SU-DHL-6 (cell line): ENCODE measurements around the gene ARHGEF38.

Experiments
- H2AFZ ChIP-seq: fragments of 200-600 bp; sonication (generic); 2 replicates; pipeline ENCODE4 v1.6.1; 2014; ENCODE audit warnings: low read depth, mild to moderate bottlenecking, moderate library complexity, mixed read lengths, antibody characterized with exemption, low read length; ENCODE audit not compliant: severe bottlenecking
- H3F3A ChIP-seq: fragments of 200-600 bp; shearing (Covaris generic); 2 replicates; pipeline ENCODE4 v1.6.0; 2016; ENCODE audit warnings: antibody characterized with exemption, mild to moderate bottlenecking; ENCODE audit not compliant: insufficient read depth
- H3K27ac ChIP-seq: fragments of 200-600 bp; sonication (generic); 2 replicates; pipeline ENCODE4 v1.5.1; 2016; ENCODE audit warnings: low read depth, mild to moderate bottlenecking, low read length, moderate library complexity, mixed read lengths
- H3K27me3 ChIP-seq: fragments of 200-600 bp; sonication (generic), shearing (Covaris generic); 2 replicates; pipeline ENCODE4 v1.6.0; 2014; ENCODE audit warnings: mild to moderate bottlenecking, low read length
- H3K36me3 ChIP-seq: fragments of 200-600 bp; sonication (generic); 2 replicates; pipeline ENCODE4 v1.6.1; 2014; ENCODE audit warnings: mild to moderate bottlenecking, low read length, mixed read lengths
- H3K4me2 ChIP-seq: fragments of 300-600, 200-600 bp; shearing (Covaris generic), sonication (generic); 2 replicates; pipeline ENCODE4 v1.6.0; 2014; ENCODE audit warnings: low read length, low read depth, mild to moderate bottlenecking; ENCODE audit not compliant: poor library complexity, severe bottlenecking
- H3K4me3 ChIP-seq: fragments of 200-600 bp; sonication (generic); 2 replicates; pipeline ENCODE4 v1.5.1; 2014; ENCODE audit warnings: antibody characterized with exemption, low read length, mild to moderate bottlenecking, mixed read lengths; ENCODE audit not compliant: insufficient read depth, poor library complexity, severe bottlenecking
- H3K79me2 ChIP-seq: fragments of 200-600 bp; sonication (generic); 2 replicates; pipeline ENCODE4 v1.6.1; 2014; ENCODE audit warnings: mild to moderate bottlenecking, low read length, moderate library complexity; ENCODE audit not compliant: insufficient read depth
- H3K9ac ChIP-seq: fragments of 200-600 bp; sonication (generic); 2 replicates; pipeline ENCODE4 v1.7.0; 2014; ENCODE audit warnings: mild to moderate bottlenecking, low read length
- H3K9me2 ChIP-seq: fragments of 200-600 bp; sonication (generic); replicated peaks from 2 replicates; pipeline ENCODE4 v1.6.1; 2014; ENCODE audit warnings: low read length; ENCODE audit not compliant: insufficient read depth
- H3K9me3 ChIP-seq: fragments of 200-600 bp; sonication (generic); 2 replicates; pipeline ENCODE4 v1.6.1; 2014; ENCODE audit warnings: low read length, mixed read lengths; ENCODE audit not compliant: insufficient read depth
- H4K20me1 ChIP-seq: fragments of 200-600 bp; sonication (generic); 2 replicates; pipeline ENCODE4 v1.6.1; 2014; ENCODE audit warnings: low read depth, mild to moderate bottlenecking, antibody characterized with exemption, low read length, moderate library complexity, mixed read lengths
- EZH2phosphoT487 ChIP-seq: fragments of 200-600 bp; sonication (generic), shearing (Covaris generic); conservative IDR thresholded peaks from 2 replicates; pipeline ENCODE4 v1.6.1; 2018; ENCODE audit warnings: mild to moderate bottlenecking, antibody characterized with exemption, low read length, moderate library complexity, mixed read lengths
- TF ChIP-seq, protein P1 (sequence below): fragments of 200-600 bp; sonication (generic); IDR thresholded peaks from one replicate; pipeline ENCODE4 v1.5.1; 2017; ENCODE audit warnings: antibody characterized with exemption, mild to moderate bottlenecking, low read length, moderate library complexity; ENCODE audit not compliant: insufficient read depth, poor library complexity, severe bottlenecking

ARHGEF38 gene

DNA sequence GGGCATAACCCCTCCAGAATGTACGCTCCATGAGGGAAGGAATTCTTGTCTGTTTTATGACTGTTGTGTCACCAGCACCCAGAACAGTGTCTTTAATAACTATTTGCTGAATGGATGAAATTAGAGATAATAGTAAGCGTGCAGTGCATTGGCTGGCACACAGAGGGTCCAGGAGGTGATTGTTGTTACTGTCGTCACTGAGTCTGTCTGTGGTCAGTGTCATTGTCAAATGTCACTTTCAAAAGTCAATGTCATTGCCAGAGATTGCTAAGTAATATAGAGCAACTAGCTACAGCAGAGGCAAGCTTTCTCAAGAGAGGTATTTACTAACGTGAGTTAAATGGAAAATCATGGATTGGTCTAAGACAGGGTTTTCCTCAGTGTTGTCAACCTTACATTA is 70.7 kb downstream of the ARHGEF38 start:
- H3K27ac ChIP-seq = no peak overlapping the region
- no peaks in the 10 kb centered on the region for H4K20me1 ChIP-seq
- H3K9me2 ChIP-seq = no peaks in the 10 kb centered on the region
- H3K9me3 ChIP-seq = no peaks in the 10 kb centered on the region
- H3K9ac ChIP-seq = no peak overlapping the region
- no peak overlapping the region for H3K4me2 ChIP-seq
- no peak overlapping the region for H3K4me3 ChIP-seq
- H3K27me3 ChIP-seq = no peaks in the 10 kb centered on the region
- TF ChIP-seq, protein P1, sequence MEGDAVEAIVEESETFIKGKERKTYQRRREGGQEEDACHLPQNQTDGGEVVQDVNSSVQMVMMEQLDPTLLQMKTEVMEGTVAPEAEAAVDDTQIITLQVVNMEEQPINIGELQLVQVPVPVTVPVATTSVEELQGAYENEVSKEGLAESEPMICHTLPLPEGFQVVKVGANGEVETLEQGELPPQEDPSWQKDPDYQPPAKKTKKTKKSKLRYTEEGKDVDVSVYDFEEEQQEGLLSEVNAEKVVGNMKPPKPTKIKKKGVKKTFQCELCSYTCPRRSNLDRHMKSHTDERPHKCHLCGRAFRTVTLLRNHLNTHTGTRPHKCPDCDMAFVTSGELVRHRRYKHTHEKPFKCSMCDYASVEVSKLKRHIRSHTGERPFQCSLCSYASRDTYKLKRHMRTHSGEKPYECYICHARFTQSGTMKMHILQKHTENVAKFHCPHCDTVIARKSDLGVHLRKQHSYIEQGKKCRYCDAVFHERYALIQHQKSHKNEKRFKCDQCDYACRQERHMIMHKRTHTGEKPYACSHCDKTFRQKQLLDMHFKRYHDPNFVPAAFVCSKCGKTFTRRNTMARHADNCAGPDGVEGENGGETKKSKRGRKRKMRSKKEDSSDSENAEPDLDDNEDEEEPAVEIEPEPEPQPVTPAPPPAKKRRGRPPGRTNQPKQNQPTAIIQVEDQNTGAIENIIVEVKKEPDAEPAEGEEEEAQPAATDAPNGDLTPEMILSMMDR = no peak
- TF ChIP-seq EZH2phosphoT487 = no peak
- H3F3A ChIP-seq = no peaks in the 10 kb centered on the region
- no peaks in the 10 kb centered on the region for H3K79me2 ChIP-seq
- H3K36me3 ChIP-seq = no peaks in the 10 kb centered on the region
- H2AFZ ChIP-seq = no peak overlapping the region

DNA sequence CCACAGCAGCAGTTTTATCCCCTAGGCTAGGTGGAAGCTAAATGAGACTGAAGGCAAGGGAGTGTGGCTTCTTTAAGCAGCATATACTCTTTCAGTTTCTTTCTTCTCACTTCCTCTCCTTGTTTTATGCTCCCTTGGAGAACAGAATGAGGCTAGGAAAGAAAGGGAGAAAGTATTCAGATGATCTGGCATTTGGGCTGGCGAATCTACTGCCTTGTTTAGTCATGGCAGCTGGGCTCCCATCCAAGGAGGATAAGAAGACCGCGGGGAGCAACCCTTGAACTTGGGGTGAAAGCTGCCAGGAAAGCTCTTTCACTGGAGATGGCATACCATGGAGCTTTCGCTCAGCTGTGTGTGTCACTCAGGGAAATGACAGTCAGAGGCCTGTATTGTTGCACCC is 72.1 kb downstream of the ARHGEF38 start:
- H3K9me3 ChIP-seq = no peaks in the 10 kb centered on the region
- H3K27ac ChIP-seq = no peak overlapping the region
- H3K4me2 ChIP-seq = no peak overlapping the region

DNA sequence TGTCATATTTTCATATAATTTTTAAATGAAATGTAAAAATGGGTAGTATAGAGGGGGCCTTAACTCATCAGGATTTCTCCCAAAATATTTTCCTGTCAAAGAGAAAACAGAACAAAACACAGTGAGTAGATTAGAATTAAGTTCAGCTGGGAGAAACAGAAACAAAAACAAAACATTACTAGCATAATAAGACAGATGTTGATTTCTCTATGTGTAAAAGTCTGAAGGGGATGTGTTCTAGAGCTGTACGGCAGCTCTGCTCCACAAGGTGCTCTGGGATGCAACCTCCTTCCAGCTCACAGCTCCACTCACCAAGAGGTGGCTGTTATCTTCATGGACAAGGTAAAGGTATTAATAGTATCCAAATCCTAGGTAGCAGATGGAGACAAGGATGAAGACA is 72.8 kb downstream of the ARHGEF38 start:
- no peaks in the 10 kb centered on the region for H3K27me3 ChIP-seq
- no peak for TF ChIP-seq EZH2phosphoT487
- TF ChIP-seq, protein P1 = no peak
- no peak overlapping the region for H3K4me3 ChIP-seq
- H3K9me3 ChIP-seq = no peaks in the 10 kb centered on the region
- H2AFZ ChIP-seq = no peak overlapping the region
- H3K79me2 ChIP-seq = no peaks in the 10 kb centered on the region
- no peak overlapping the region for H3K4me2 ChIP-seq
- H3K9ac ChIP-seq = no peak overlapping the region
- no peak overlapping the region for H3K27ac ChIP-seq
- no peaks in the 10 kb centered on the region for H3K36me3 ChIP-seq
- H4K20me1 ChIP-seq = no peaks in the 10 kb centered on the region
- no peaks in the 10 kb centered on the region for H3F3A ChIP-seq
- no peaks in the 10 kb centered on the region for H3K9me2 ChIP-seq

More for the DNA sequence above, 72.1 kb downstream of the ARHGEF38 start:
- Histone ChIP-seq H3K4me3 (no peak overlapping the region), H4K20me1 (no peaks in the 10 kb centered on the region), H2AFZ (no peak overlapping the region), H3F3A (no peaks in the 10 kb centered on the region), H3K36me3 (no peaks in the 10 kb centered on the region), H3K9ac (no peak overlapping the region), H3K79me2 (no peaks in the 10 kb centered on the region), H3K9me2 (no peaks in the 10 kb centered on the region), H3K27me3 (no peaks in the 10 kb centered on the region)
- TF ChIP-seq EZH2phosphoT487 = no peak
- TF ChIP-seq, protein P1 = no peak
